AG04450 (cell line): Measurements from ENCODE around the gene RGPD5. TPM values are rescaled to one million over a fixed set of nuclear protein-coding genes. Genes with fewer than 3 reads are reported as not detected.
"Not testable (repeated sequence)": the region's sequence is repeated elsewhere in the genome, so short reads cannot be mapped to it uniquely, and the experiment has no call there.

Experiments used
- CTCF ChIA-PET: fragments of 300-600, 350-600 bp; formaldehyde crosslinking; extraction: SDS; loops from one replicate; lab custom pipeline; 2022; ENCODE audit warnings: antibody characterized with exemption, inconsistent platforms; lab: Charles Lee
- POLR2A ChIA-PET: fragments of 350-600 bp; formaldehyde crosslinking; extraction: SDS; loops from one replicate; lab custom pipeline; 2021; ENCODE audit warnings: antibody characterized with exemption, inconsistent platforms; lab: Yijun Ruan, JAX
- DNase-seq: peaks from one replicate; pipeline ENCODE4 v3.0.0-alpha.2; 2011; ENCODE audit warnings: low read depth, low spot score
- H3K27ac ChIP-seq: one replicate; pipeline ENCODE4 v1.5.1; 2012; ENCODE audit warnings: low read depth, low read length, control low read depth
- H3K27me3 ChIP-seq: one replicate; pipeline ENCODE4 v1.6.0; 2012; ENCODE audit warnings: low read length; ENCODE audit not compliant: control insufficient read depth, insufficient read depth
- H3K4me3 ChIP-seq: 2 replicates; pipeline ENCODE4 v1.5.1; 2011; ENCODE audit warnings: mild to moderate bottlenecking, low read depth, low read length, control low read depth
- H3K9me3 ChIP-seq: 2 replicates; pipeline ENCODE4 v1.5.1; 2012; ENCODE audit warnings: low read length; ENCODE audit not compliant: control insufficient read depth, insufficient read depth
- polyA minus RNA-seq: library from RNA; depleted of rRNA, polyadenylated mRNA; stranded (reverse); fragments of >200 nt; gene quantifications from 2 replicates; pipeline ENCODE4 v1.2.3, GENCODE V29; 2011; rRNA and poly(A)+ RNA removed
- polyA plus RNA-seq: library from polyadenylated mRNA; depleted of rRNA; stranded (reverse); fragments of >200 nt; gene quantifications from 2 replicates; pipeline ENCODE4 v1.2.3, GENCODE V29; 2011; rRNA removed

RGPD5 gene
- polyA plus RNA-seq (4.8 and 8.3 TPM in 2 replicates), polyA minus RNA-seq (12.8 and 17.2 TPM in 2 replicates)

DNA sequence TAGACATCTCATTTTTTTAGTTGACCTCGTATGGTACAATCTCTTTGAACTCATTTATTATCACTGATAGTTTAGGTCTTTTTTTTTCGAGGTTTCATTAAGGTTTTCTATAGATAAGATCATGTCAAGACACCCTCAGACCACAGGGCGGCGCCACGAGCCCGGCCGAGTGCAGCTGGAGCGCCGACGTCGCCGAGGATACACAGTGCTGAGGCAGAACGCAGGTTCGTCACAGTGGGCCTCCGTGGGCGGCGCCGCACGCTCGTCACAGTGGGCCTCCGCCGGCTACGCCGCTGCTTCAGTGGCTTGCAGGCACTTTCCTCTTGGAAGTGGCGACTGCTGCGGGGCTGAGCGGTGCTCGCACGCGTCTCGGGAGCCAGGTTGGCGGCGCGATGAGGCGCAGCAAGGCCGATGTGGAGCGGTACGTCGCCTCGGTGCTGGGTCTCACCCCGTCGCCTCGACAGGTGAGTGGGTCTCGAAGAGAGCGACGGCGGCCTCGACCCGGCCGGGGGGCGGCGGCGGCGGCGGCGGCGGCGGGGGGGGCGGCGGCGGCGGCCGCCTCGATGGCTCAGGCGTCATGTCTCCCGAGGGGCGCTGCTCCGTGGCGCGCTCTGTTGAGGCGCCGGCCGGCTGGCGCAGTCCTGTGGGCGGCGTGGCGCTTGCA, at the start of gene RGPD5:
RGPD5 (plus strand) TSS at position 232 of the 664 bp plus-strand sequence; CDS start at position 393, 161 bp downstream.
- H3K4me3 ChIP-seq, H3K27me3 ChIP-seq, DNase-seq, H3K27ac ChIP-seq, POLR2A ChIA-PET, H3K9me3 ChIP-seq, CTCF ChIA-PET: not testable (repeated sequence)

DNA sequence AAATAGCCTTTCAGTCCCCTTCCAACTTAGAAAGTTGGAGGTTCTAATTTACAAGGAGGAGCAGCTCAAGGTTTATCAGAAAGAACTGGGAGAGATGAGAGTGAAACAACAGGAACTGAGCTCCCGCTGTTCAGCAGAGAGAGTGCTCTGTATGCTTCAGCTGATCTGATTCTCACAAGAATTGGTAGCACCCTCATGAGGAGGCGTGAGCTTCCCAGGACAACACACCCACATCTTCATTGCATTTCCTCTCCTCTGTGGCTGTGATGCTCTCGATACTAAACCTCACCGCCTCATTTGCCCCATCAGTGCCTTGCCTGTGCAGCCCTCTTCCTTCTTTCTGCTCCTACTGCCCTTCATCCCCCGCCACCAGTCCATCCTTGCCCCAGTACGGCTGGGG, 42.5 kb upstream of the RGPD5 start:
- H3K4me3 ChIP-seq, POLR2A ChIA-PET, H3K27ac ChIP-seq, H3K9me3 ChIP-seq, H3K27me3 ChIP-seq, DNase-seq, CTCF ChIA-PET: not testable (repeated sequence)

DNA sequence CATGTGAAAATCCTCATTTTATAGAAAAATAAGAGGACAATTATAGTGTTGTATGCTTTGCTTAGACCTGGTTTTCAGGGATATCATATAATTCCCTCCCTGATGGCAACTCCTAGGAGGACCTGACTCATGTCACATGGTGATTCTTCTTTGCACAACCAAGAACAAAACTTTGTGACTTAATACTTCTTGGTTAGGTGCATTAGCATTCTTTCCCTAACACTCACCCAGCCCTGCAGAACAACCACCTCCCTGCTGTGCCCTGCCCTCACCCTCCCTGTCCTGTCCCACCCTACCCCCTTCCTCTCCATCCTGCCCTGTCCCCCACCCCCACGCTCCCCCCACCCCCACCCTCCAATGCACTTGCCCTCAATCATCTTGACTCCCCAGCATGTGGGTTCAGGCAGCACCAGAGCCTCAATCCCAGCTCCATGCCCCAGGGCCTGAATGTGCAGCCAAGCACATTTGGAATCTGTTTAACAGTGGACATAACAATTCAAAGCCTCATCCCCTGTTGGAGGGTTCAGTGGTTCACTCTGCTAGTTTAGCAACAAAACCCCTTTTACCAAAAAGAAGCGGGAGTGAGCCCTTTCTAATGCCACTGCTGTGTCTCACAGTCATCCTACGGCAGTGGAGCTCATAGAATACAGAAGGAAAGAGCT, 36.8 kb upstream of the RGPD5 start:
- CTCF ChIA-PET, H3K9me3 ChIP-seq, H3K27ac ChIP-seq, H3K4me3 ChIP-seq, POLR2A ChIA-PET, H3K27me3 ChIP-seq, DNase-seq: not testable (repeated sequence)

DNA sequence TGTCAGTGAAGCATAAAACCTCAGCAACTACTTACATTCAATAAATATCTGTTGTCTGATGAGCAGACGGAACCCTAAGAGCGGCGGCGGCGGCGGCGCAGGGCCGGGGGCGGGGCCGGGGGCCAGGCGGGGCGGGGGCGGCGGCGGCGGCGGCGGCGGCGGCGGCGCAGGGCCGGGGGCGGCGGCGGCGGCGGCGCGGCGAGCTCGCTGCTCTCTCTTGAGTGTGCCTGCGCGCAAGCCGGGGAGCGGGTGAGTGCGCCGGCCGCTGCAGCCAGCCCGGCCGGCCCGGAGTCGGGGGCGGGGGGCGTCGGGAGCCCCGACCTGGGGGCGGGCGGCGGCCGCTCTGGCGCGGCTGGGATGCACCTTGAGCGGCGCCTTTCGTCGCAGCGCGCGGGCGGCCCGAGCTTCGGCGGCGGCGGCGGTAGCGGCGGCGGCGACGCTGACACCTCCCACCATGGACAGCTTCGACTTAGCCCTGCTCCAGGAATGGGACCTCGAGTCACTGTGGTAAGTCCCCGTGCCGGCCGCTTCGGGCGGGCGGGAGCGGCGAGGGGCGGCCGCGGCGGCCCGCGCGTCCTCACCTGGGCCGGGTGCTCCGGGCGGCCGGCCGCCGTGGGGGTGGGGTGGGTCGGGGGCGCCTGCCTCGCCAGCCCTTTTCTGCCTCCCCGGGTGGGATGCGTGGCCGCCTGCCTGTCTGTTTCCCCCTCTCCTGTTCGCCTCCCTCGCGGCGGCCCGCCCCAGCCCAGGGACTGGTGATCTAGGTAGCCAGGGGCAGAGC, 33.7 kb upstream of the RGPD5 start:
- DNase-seq, H3K27me3 ChIP-seq, H3K9me3 ChIP-seq, CTCF ChIA-PET, H3K4me3 ChIP-seq, H3K27ac ChIP-seq, POLR2A ChIA-PET: not testable (repeated sequence)

DNA sequence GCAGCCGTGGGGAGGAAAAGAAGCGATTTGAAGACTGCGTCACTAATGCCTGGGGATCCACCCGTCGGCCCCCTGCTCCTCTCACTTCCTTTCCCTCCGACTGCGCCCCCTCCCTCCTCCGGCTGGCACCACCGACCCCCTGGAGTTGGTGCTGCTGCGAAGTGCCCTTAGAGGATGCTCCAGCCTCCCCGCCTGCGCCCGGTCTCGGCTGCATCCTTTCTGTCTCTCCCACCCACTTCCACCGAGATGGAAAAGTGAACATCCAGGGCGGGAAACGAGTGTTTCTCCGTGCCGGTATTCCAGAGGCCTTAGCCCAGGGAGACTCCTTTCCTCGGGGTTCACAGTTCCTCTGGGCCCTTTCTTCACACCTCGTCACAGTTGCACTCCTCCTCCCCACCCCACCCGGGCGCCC, 33.1 kb upstream of the RGPD5 start:
- CTCF ChIA-PET, H3K27ac ChIP-seq, DNase-seq: not testable (repeated sequence)

DNA sequence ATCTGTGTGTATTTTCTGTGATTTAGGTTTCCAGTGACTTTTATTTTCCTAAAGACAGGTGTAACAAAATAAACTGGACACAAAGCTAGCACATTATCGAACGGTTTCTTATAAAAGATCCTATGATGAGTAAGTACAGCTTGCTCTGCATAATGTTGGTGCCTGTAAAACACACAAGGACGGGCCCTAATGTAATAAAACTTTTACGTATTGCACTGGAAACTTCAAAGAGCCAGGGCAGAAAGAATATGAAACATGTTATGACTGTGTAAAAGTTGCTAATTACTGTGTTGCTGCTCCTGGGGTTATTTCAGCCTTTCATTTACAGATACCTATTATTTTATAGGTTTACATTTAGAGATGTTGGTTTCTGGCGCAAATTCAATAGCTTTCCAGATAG, 32.1 kb upstream of the RGPD5 start:
- H3K4me3 ChIP-seq, H3K9me3 ChIP-seq, POLR2A ChIA-PET, DNase-seq, H3K27me3 ChIP-seq, CTCF ChIA-PET, H3K27ac ChIP-seq: not testable (repeated sequence)

More for the DNA sequence above, 33.1 kb upstream of the RGPD5 start:
- H3K9me3 ChIP-seq, POLR2A ChIA-PET, H3K4me3 ChIP-seq, H3K27me3 ChIP-seq: not testable (repeated sequence)

DNA sequence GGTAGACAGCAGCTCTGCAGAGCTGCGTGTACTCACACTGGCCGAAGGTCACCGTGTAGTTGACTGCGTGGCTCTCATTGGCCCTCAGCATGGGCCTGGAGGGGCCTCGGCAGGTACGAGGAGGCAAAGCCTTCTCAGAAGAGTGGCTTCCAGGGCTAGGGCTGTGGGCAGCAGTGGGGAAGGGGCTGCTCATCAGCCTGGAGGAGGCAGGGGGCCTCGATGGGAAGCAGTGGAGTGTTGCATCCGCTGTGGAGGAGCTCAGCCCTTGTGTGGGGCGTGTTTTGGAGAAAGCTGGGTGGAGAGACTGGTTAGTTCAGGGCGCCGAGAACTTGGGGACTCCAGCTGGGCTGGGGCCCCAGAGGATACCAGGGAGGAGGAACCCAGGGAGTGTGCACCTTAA, 28.0 kb upstream of the RGPD5 start:
- CTCF ChIA-PET, H3K27me3 ChIP-seq, H3K4me3 ChIP-seq, POLR2A ChIA-PET, H3K9me3 ChIP-seq, H3K27ac ChIP-seq, DNase-seq: not testable (repeated sequence)

DNA sequence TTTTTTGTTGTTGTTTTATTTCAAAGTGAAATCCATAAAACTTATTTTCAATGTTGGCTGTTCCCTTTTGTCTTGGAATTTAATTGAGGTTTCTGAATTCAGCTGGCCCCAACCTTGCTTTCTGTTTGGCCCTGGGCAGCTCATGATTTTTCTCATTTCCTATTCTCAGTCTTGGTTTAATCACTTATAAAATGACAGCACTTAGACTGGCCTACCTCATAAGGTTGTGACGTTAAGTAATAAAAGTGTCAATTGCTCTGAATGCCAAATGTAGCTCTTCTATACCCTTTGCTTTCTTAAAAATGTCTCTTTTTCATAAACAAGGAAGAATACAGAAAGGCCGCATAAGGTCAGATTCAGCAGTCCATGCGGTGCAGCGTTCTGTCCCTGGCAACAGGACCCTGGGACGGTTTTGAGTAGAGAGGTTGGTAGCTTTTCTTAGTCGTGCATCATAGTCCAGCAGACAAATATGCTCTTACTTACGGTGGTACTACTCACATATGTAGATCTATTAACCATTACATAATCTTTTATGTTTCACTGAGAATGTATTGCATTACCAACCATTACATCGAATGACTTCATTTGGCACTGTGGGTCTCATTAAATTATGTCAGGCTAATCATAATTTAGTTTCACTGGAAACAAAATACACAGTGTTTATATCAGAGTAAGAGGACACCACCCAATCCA, 27.1 kb upstream of the RGPD5 start:
- H3K9me3 ChIP-seq, DNase-seq, CTCF ChIA-PET, H3K4me3 ChIP-seq, H3K27ac ChIP-seq, H3K27me3 ChIP-seq, POLR2A ChIA-PET: not testable (repeated sequence)

DNA sequence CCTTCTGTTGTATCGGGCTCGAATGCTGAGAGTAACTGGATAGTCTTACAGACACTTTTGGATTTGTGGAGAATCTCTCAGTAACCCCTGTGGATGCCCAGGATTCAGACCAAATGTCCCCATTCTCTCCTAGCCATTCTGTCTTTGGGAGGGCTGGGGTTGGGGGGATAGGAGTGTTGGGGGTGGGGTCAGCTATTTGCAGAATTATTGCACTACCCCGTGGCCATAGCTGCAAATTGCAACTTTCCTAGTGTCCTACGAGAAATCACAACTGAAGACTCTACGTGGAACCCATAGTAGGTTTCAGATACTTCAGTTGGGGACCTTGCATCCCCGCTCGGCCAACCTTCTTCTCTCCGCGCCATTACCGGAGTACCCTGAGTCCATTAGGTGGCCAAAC, 25.2 kb upstream of the RGPD5 start:
- POLR2A ChIA-PET, CTCF ChIA-PET, H3K9me3 ChIP-seq, H3K27me3 ChIP-seq, H3K4me3 ChIP-seq, H3K27ac ChIP-seq, DNase-seq: not testable (repeated sequence)

DNA sequence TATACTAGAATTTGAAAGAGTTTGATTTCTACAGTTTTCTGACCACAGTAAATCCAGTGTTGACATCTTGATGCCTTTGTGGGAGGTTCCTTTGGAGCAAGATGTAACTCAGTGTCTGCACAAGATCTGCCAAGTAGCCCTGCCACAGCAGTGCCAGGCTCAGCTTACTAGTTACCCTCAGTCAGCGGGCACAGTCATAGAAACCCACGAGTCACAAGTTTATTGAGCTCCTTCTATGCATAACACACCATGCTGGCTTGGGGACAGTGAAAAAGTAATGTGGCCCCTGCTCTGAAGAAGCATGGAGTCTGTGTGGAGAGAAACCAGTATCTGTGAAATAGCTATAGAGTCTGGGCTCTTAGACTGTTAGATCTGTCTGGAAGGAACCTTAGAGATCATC, 15.0 kb upstream of the RGPD5 start:
- DNase-seq, H3K4me3 ChIP-seq, CTCF ChIA-PET, H3K27ac ChIP-seq, H3K27me3 ChIP-seq, POLR2A ChIA-PET, H3K9me3 ChIP-seq: not testable (repeated sequence)

DNA sequence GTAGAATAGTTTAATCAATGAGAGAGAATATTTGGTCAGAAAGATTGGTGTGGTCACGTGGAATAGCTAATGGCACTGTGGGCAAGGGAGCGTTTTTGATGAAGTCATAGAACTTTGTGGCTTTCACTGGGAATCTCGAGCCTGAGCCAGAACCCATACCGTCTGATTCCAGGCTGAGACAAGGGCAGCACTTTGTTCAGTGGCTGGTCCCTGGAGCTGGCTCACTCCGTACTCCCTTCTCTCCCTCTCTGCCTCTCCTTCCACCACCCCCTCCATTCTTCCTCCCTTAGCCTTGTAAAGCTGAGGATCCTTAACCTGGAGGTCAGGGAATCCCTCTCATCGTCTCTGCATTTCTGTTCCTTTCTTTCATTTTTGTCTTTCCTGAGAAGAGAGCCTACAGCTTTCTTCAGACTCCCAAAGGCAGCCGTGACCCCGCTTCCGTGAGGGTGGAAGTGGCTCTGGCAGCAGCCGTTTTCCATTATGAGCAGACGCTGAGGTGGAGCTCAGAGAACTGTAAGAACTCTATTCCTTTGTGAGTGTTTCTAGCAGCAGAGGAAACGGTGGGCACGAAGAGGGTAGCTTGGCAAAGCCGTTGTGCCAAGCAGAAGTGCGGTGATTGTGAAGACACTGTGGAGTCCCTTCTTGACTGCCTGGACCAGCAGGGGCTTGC, 12.8 kb upstream of the RGPD5 start:
- H3K27ac ChIP-seq, DNase-seq, H3K4me3 ChIP-seq, H3K27me3 ChIP-seq, POLR2A ChIA-PET, H3K9me3 ChIP-seq, CTCF ChIA-PET: not testable (repeated sequence)
